GM10248 (cell line): ENCODE data around the gene SH3GL2.

ENCODE experiments used
- CTCF ChIA-PET: fragments of 300-600 bp; sonication (Branson Sonifier 250); formaldehyde crosslinking; extraction: SDS; loops from one replicate; lab custom pipeline; 2021; ENCODE audit warnings: antibody characterized with exemption; lab: Yijun Ruan, JAX
- POLR2A ChIA-PET: fragments of 350-650 bp; sonication (Branson Sonifier 250); formaldehyde crosslinking; extraction: SDS; loops from one replicate; lab custom pipeline; 2020; ENCODE audit warnings: antibody characterized with exemption; lab: Yijun Ruan, JAX
- DNase-seq: peaks from one replicate; pipeline ENCODE4 v3.0.0; 2012; ENCODE audit errors: extremely low spot score
- CTCF ChIP-seq: IDR thresholded peaks from 2 replicates; pipeline ENCODE4 v1.5.1; 2012; ENCODE audit warnings: mild to moderate bottlenecking, low read depth; ENCODE audit errors: extremely low read depth, missing control alignments, control extremely low read depth

Gene SH3GL2

GRCh38 chr9:17772223-17772622 lies 193.4 kb downstream of the SH3GL2 start:
- ChIA-PET CTCF (no interaction called here), POLR2A (no interaction called here)
- DNase-seq = no peak
- TF ChIP-seq CTCF = no peak

- ChIA-PET POLR2A (no interaction called here), CTCF (interaction anchor here (1.0 kb wide), 1 partner anchor 35 kb away, joined by 3 read pairs; no protein-coding TSS in a partner anchor)
- TF ChIP-seq CTCF = no peak
- no peak for DNase-seq
Measured at GRCh38 chr9:17775656-17776055, 196.8 kb downstream of the SH3GL2 start.

DNA sequence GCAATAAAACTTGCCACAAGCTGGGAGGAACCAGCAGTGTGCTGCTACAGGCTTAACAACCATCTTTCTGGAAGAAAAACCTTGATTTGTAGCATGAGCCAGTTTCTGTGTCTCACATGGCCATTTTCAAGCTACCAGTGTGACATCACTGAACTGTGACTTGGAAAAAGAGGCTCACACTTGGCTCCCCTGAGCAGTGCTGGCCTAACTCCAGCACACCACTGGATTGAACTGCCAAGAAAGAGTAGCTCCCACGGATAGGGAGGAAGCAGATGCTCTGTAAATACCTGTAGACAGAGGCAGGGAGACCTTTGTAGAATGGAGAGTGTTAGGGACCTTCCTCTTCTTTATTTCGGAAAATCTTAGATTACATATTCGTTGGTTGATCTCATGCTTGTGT lies 197.9 kb downstream of the SH3GL2 start:
- TF ChIP-seq CTCF = no peak
- ChIA-PET POLR2A (no interaction called here), CTCF (no interaction called here)
- DNase-seq = no peak

GRCh38 chr9:17777465-17777864 lies 198.6 kb downstream of the SH3GL2 start:
- ChIA-PET CTCF (no interaction called here), POLR2A (no interaction called here)
- DNase-seq = no peak
- no peak for TF ChIP-seq CTCF

- POLR2A ChIA-PET = no interaction called here
- CTCF ChIA-PET = interaction anchor here (1.0 to 1.6 kb wide), 2 partner anchors 20 to 28 kb away, joined by 3 read pairs; no protein-coding TSS in a partner anchor
- no peak for TF ChIP-seq CTCF
- no peak for DNase-seq
Measured at GRCh38 chr9:17782430-17783149, 203.7 kb downstream of the SH3GL2 start.

DNA sequence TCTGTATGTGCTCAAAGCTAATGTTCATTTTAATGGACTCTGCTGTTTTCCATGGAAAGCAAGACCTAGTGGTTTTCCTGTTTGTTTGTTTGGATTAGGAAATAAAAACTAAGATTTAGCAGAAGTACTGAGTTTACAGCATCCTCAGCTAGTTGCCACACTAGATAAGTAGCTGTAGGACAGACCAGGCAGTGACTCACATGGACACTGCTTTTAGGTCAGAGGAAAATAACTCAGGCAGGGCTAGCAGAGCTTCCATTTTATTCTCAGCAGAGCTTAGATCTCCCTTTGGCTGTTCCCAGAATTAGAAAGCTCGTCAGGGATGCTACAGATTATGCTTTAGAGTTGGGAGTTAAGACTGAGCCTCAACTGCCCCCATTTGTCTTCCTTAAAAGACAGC lies 204.4 kb downstream of the SH3GL2 start:
- POLR2A ChIA-PET = no interaction called here
- no peak for TF ChIP-seq CTCF

GRCh38 chr9:17789316-17789715 lies 210.4 kb downstream of the SH3GL2 start:
- DNase-seq = no peak
- ChIA-PET CTCF (interaction anchor here (1.0 to 2.6 kb wide), 3 partner anchors 12 to 424 kb away, joined by 4 to 12 read pairs (median 5); no protein-coding TSS in a partner anchor), POLR2A (no interaction called here)
- no peak for TF ChIP-seq CTCF

More for the DNA sequence above, 204.4 kb downstream of the SH3GL2 start:
- CTCF ChIA-PET = interaction anchor here (1.0 to 1.6 kb wide), 2 partner anchors 20 to 28 kb away, joined by 3 read pairs; no protein-coding TSS in a partner anchor
- no peak for DNase-seq
